GM19463 (cell line): ENCODE measurements around the gene AIF1L.

Experiments used
- ATAC-seq: cut with Tn5 transposase; IDR thresholded peaks from one replicate; pipeline ENCODE4 v1.9.1; 2021; ENCODE audit warnings: mild to moderate bottlenecking, moderate library complexity; ENCODE audit not compliant: unreplicated experiment

Gene AIF1L

DNA sequence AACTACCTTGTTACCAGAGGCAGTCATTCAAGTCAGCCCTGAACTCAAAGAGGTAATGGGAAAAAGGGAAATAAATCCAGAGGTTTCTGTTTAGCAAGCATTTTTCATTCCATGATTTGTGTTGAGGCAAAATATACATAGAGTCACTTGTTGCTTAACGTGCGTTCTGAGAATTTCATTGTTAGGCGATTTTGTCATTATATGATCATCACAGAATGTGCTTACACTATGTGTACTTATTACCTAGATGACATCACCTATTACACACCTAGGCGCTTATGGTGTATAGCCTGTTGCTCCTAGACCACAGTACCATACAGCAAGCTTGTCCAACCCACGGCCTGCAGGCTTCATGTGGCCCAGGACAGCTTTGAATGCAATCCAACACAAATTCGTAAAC, 65.3 kb downstream of the AIF1L start:
- no peak for ATAC-seq

DNA sequence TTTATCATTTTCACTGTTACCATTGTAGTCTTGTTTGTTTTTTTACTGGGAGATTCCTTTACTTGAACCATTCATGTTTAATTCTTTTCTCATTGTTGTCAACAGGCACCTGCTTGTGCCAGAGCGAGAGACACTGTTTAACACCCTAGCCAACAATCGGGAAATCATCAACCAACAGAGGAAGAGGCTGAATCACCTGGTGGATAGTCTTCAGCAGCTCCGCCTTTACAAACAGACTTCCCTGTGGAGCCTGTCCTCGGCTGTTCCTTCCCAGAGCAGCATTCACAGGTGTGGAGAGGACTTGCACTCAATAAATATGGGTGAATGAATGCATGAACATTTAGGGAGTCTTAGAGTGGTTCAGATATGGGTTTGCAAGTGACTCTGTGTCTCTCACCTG, 66.6 kb downstream of the AIF1L start:
- no peak for ATAC-seq

DNA sequence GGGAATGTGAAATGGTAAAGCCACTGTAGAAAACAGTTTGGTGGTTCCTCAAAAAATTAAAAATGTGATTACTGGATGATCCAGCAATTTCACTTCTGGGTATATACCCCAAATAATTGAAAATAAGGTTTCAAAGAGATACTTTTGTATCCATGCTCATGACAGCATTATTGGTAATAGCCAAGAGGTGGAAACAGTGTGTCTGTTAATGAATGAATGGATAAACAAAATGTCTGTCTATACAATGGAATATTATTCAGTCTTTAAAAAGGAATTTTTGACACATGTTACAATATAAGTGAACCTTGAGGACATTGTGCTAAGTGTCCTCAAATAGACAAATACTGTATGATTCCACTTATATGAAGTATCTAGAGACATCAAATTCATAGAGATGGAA, 69.2 kb downstream of the AIF1L start:
- no peak for ATAC-seq

DNA sequence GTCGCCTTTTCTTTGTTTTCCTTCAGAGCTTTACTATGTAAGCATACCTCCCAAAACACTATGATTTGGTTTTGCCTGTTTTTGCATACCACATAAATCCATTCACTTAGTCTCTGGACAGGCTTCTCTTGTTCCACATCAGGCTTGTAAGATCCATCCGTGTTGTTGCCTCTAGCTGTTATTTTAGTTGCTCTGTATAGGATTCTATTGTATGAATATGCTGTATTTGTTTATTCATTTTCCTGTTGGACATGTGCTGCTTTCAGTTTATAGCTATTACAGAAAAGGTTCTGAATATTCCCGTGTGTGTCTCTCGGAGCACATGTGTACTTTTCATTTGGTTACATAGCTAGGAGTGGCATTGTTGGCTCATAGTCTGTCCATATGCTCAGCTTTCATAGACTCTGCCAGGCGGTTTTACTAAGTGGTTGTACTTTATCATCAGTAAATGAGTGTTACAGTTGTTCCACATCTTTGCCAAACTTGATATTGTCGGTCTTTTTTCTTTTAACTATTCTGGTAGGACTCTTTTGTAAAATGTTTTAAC, 70.9 kb downstream of the AIF1L start:
- ATAC-seq, result no peak

DNA sequence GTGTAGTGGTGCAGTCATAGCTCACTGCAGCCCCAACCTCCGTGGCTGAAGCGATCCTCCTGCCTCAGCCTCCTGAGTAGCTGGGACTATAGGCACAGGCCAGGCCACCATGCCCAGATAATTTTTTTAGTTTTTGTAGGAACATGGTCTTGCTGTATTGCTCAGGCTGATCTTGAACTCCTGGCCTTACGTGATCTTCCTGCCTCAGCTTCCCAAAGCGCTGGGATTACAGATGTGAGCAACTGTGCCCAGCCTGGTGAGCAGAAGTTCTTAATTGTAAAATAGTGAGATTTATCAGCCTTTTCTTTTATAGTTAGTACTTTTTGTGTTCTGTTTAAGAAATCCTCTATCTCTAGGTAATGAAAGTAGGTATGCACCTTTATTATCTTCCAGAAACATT, 71.6 kb downstream of the AIF1L start:
- ATAC-seq, result no peak

DNA sequence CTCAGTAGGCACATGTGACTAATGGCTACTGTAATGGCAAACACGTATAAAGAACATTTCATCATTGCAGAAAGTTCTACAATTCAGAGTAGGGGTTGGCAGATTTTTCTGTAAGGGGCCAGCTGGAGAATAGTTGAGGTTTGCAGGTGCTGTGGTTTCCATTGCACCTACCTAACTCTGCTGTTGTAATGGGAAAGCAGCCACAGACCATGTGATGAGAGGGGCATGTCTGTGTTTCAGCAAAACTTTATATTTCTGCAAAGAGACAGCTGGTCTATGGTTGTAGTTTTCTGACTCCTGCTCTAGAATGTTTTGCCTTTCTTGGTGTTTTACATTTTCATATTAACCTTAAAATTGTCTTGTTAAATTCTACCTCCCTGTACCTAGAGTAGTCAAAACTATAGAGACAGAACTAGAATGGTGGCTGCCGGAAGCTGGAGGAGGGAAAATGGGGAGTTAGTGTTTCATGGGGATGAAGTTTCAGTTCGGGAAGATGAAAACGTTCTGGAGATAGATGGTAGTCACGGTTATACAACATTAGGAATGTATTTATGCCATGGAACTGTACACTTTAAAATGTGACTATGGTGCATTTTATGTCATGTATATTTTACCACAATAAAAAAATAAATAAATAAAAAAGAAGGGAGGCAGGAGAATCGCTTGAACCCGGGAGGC, 73.4 kb downstream of the AIF1L start:
- no peak for ATAC-seq
